T-cell (primary cell): ENCODE results near the gene TMED7. TPM values are rescaled to one million over a fixed set of nuclear protein-coding genes. Genes with fewer than 3 reads are reported as not detected.
"Not testable (repeated sequence)": the region's sequence is repeated elsewhere in the genome, so short reads cannot be mapped to it uniquely, and the experiment has no call there.

ENCODE experiments used
- ATAC-seq, 4 experiments: fragments of 200-7000 bp in 3 of 4; fragments of 150-1000 bp in 1 of 4; cut with Tn5 transposase; replicated peaks in 1 of 4; 1 replicate in 3 of 4; 2 replicates in 1 of 4; pipeline ENCODE4 v1.10.0; 2021; ENCODE audit warnings: moderate library complexity in 3 of 4, mild to moderate bottlenecking in 2 of 4, moderate number of reproducible peaks in 1 of 4
- CTCF ChIA-PET, 2 donors: fragments of 300-600 bp; sonication (Branson Sonifier 250); formaldehyde crosslinking; loops; one replicate each; lab custom pipeline; 2022; ENCODE audit warnings: antibody characterized with exemption in 2 of 2; lab: Charles Lee
- POLR2A ChIA-PET, 2 donors: fragments of 300-600 bp; sonication (Branson Sonifier 250); formaldehyde crosslinking; loops; one replicate each; lab custom pipeline; 2022; ENCODE audit warnings: antibody characterized with exemption in 2 of 2; lab: Charles Lee
- DNase-seq, 35 experiments: peaks; one replicate each; pipeline versions ENCODE4 v3.0.0 to v3.0.0-alpha.2; 2013 to 2023
- H3K27ac ChIP-seq: one replicate; pipeline ENCODE4 v1.5.1; 2013; ENCODE audit warnings: low read length
- H3K27me3 ChIP-seq, 2 experiments: replicated peaks in 1 of 2; 1 replicate in 1 of 2; 2 replicates in 1 of 2; pipeline versions ENCODE4 v1.6.1 to v1.7.0; 2013; ENCODE audit warnings: low read length in 1 of 2, mixed read lengths in 1 of 2; ENCODE audit not compliant: control insufficient read depth in 2 of 2, insufficient read depth in 2 of 2; ENCODE audit errors: extremely low read depth in 1 of 2
- H3K36me3 ChIP-seq, 2 donors: 1 replicate in 1 of 2; 2 replicates in 1 of 2; pipeline versions ENCODE4 v1.6.1 to v1.7.0; 2013; ENCODE audit warnings: low read length in 1 of 2; ENCODE audit not compliant: control insufficient read depth in 2 of 2, insufficient read depth in 1 of 2; ENCODE audit errors: extremely low read depth in 1 of 2
- H3K4me1 ChIP-seq, 2 experiments: 1 replicate in 1 of 2; 2 replicates in 1 of 2; pipeline versions ENCODE4 v1.6.1 to v1.7.0; 2013; ENCODE audit warnings: low read length in 2 of 2, mixed read lengths in 1 of 2; ENCODE audit not compliant: insufficient read depth in 2 of 2, control insufficient read depth in 1 of 2; ENCODE audit errors: extremely low read depth in 1 of 2
- H3K4me3 ChIP-seq, 2 donors: 1 replicate in 1 of 2; 2 replicates in 1 of 2; pipeline versions ENCODE4 v1.5.1 to v1.7.0; 2013; ENCODE audit warnings: mild to moderate bottlenecking in 2 of 2, low read length in 1 of 2, moderate library complexity in 1 of 2; ENCODE audit not compliant: control insufficient read depth in 1 of 2; ENCODE audit errors: extremely low read depth in 1 of 2
- H3K9me3 ChIP-seq: 2 replicates; pipeline ENCODE4 v1.7.0; 2013
- H3K27ac Mint-ChIP-seq, 2 donors: one replicate each; pipeline ENCODE4 v1.8.0; 2020 to 2021; ENCODE audit warnings: mild to moderate bottlenecking in 2 of 2, mixed read lengths in 2 of 2
- H3K27me3 Mint-ChIP-seq, 2 donors: one replicate each; pipeline ENCODE4 v1.8.0; 2021 to 2022; ENCODE audit warnings: mixed read lengths in 2 of 2
- H3K36me3 Mint-ChIP-seq: one replicate; pipeline ENCODE4 v1.8.0; 2021; ENCODE audit warnings: mixed read lengths
- H3K4me1 Mint-ChIP-seq, 3 donors: one replicate each; pipeline ENCODE4 v1.8.0; 2020 to 2022; ENCODE audit warnings: mixed read lengths in 3 of 3, mild to moderate bottlenecking in 1 of 3
- H3K4me3 Mint-ChIP-seq, 3 donors: one replicate each; pipeline ENCODE4 v1.8.0; 2020 to 2022; ENCODE audit warnings: mild to moderate bottlenecking in 3 of 3, mixed read lengths in 3 of 3, moderate library complexity in 3 of 3
- H3K9me3 Mint-ChIP-seq, 3 donors: one replicate each; pipeline ENCODE4 v1.8.0; 2020 to 2022; ENCODE audit warnings: mixed read lengths in 3 of 3
- WGBS: methylation state at CpG from one replicate; pipeline ENCODE4 v1.1.5; 2013; ENCODE audit warnings: missing lambda C conversion rate; ENCODE audit not compliant: insufficient coverage; 5-methylcytosine and 5-hydroxymethylcytosine counted together
- total RNA-seq, 35 experiments: library from RNA in 6 of 35; stranded (reverse) in 6 of 35; fragments of 120-200 nt in 1 of 35; gene quantifications; one replicate each; pipeline versions ENCODE4 v1.2.1 to v1.2.4 and lab custom pipeline; 2013 to 2026

The TMED7 gene
- total RNA-seq, 5 donors from 2014 or later (not counting 1 experiment from before 2014, with no cell fraction given), result 43.2 to 58.0 (median 57.7) TPM

DNA sequence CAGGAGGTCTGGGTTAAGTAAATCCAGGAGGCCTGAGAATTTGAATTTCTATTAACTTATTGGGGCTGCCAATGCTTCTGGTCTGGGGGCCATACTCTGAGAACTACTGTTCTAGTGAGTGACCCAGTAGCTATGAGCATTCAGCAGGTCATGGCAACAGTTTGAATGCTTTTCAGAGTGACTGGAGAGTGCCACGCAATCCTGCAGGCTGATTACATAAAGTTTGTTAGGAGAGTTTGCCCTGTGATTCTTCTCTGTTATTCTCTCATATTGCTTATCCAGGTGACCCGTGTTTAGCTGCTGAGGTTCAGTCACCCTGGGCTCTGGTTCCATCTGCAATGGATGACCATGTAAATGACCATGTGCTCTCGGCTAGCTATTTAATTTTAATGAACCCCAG, 22.2 kb upstream of the TMED7 start:
- CTCF ChIA-PET, result no interaction called here
- ATAC-seq (no peak), DNase-seq (no peak)
- Mint-ChIP-seq H3K27ac (no peak overlapping the region), H3K9me3 (no peaks in the 10 kb centered on the region), H3K4me1 (no peaks in the 10 kb centered on the region), H3K4me3 (no peak overlapping the region), H3K27me3 (peaks cover 21 to 24% of the 10 kb centered on the region in 2 donors), H3K36me3 (no peaks in the 10 kb centered on the region)
- H3K36me3 ChIP-seq, result no peaks in the 10 kb centered on the region
- no peak overlapping the region for H3K4me3 ChIP-seq
- POLR2A ChIA-PET, result no interaction called here
- H3K27ac ChIP-seq, result no peak overlapping the region
- H3K9me3 ChIP-seq, result no peaks in the 10 kb centered on the region
- H3K27me3 ChIP-seq, result no peaks in the 10 kb centered on the region
- no peaks in the 10 kb centered on the region for H3K4me1 ChIP-seq
- WGBS, result 70% methylated on average over 2 of the region's 3 CpGs

DNA sequence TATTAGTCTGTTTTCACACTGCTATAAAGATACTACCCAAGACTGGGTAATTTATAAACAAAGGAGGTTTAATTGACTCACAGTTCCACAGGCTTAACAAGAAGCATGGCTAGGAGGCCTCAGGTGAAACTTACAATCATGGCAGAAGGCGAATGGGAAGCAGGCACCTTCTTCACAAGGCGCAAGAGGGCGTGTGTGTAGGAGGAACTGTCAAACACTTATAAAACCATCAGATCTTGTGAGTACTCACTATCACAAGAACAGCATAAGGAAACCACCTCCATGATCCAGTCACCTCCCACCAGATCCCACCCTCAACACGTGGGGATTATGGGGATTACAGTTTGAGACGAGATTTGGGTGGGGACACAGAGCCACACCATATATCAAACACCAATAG, 19.6 kb upstream of the TMED7 start:
- POLR2A ChIA-PET, H3K9me3 Mint-ChIP-seq: not testable (repeated sequence)
- CTCF ChIA-PET, result interaction anchor here in 1 of 2 donors (1.1 kb wide), 1 partner anchor 38 kb away, joined by 3 read pairs; no protein-coding TSS in a partner anchor

DNA sequence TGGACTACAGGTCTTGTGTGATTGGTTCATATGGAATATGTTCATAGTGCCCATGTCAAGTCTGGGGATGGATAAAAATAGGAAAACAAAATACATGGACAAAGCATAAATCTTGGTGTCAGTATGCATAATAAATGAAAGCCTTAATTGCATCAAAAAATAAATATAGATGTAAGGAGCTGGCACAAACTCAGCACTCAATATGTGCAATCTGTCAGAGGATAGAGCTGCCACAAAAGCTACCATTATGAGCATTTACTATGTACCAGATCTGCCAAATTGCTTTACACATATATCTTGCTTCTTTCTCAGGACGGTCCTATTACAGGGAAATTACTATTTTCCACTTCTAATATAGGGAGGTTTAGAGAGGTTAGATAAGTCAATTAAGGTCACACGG, 18.2 kb upstream of the TMED7 start:
- H3K4me1 Mint-ChIP-seq, result no peaks in the 10 kb centered on the region
- CTCF ChIA-PET, result interaction anchor here in 1 of 2 donors (0.6 kb wide), 1 partner anchor 425 kb away, joined by 3 read pairs; no protein-coding TSS in a partner anchor
- H3K4me3 ChIP-seq, result no peak overlapping the region
- no peaks in the 10 kb centered on the region for H3K4me1 ChIP-seq
- no peak overlapping the region for H3K27ac ChIP-seq
- no peaks in the 10 kb centered on the region for H3K36me3 ChIP-seq
- no peak overlapping the region for H3K27ac Mint-ChIP-seq
- no peaks in the 10 kb centered on the region for H3K36me3 Mint-ChIP-seq
- WGBS, result no CpG with 5 or more reads among the region's 2 CpGs
- no peaks in the 10 kb centered on the region for H3K9me3 Mint-ChIP-seq
- H3K27me3 ChIP-seq, result peaks cover 0 to 2% of the 10 kb centered on the region in 2 experiments
- ATAC-seq, result no peak
- H3K27me3 Mint-ChIP-seq, result peaks cover 23 to 25% of the 10 kb centered on the region in 2 donors
- DNase-seq, result no peak
- POLR2A ChIA-PET, result no interaction called here
- H3K4me3 Mint-ChIP-seq, result no peak overlapping the region
- no peaks in the 10 kb centered on the region for H3K9me3 ChIP-seq

More for the DNA sequence above, 19.6 kb upstream of the TMED7 start:
- not testable (repeated sequence) for DNase-seq, H3K27ac Mint-ChIP-seq, H3K36me3 Mint-ChIP-seq, H3K36me3 ChIP-seq, H3K27ac ChIP-seq, H3K4me3 ChIP-seq, H3K4me1 ChIP-seq, ATAC-seq, H3K9me3 ChIP-seq, H3K4me1 Mint-ChIP-seq, H3K4me3 Mint-ChIP-seq, H3K27me3 ChIP-seq
- no CpG with 5 or more reads among the region's 5 CpGs for WGBS
- H3K27me3 Mint-ChIP-seq, result peaks cover 23 to 28% of the 10 kb centered on the region in 2 donors

- no peaks in the 10 kb centered on the region for H3K9me3 ChIP-seq
- no peaks in the 10 kb centered on the region for H3K4me1 ChIP-seq
- peaks cover 0 to 2% of the 10 kb centered on the region in 2 experiments for H3K27me3 ChIP-seq
- Mint-ChIP-seq H3K36me3 (no peaks in the 10 kb centered on the region), H3K27me3 (peaks cover 23% of the 10 kb centered on the region in 2 donors), H3K4me1 (no peaks in the 10 kb centered on the region), H3K9me3 (no peaks in the 10 kb centered on the region), H3K4me3 (no peak overlapping the region), H3K27ac (no peak overlapping the region)
- no peak overlapping the region for H3K4me3 ChIP-seq
- no peaks in the 10 kb centered on the region for H3K36me3 ChIP-seq
- POLR2A ChIA-PET, result no interaction called here
- WGBS, result no CpG with 5 or more reads among the region's 1 CpG
- DNase-seq, result no peak
- ATAC-seq, result no peak
- CTCF ChIA-PET, result interaction anchor here in 1 of 2 donors (0.6 kb wide), 1 partner anchor 198 kb away, joined by 4 read pairs; no protein-coding TSS in a partner anchor
- H3K27ac ChIP-seq, result no peak overlapping the region
Observed at GRCh38 chr5:115641948-115642347, 16.1 kb upstream of the TMED7 start.

DNA sequence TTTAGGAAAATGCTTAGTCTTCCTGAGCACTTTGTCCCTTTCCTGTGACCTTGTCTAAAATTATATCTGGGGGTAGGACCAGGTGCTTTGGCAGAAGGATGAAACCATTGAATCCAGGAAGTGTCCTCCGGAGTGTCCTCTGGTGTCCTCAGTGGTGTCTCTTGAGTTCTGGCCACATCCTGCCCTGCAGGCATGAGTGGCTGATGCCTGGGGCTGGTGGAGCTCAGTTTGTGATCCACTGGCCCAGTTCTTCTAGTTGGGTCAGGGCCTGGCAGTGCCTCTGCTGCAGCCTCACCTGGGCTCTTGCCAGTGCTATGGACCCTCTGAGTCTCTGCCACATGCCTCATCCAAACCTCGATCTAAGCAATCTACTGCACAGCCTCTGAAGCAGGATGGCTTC, 14.4 kb upstream of the TMED7 start:
- ChIA-PET CTCF (no interaction called here), POLR2A (no interaction called here)
- Histone ChIP-seq H3K27me3 (peaks cover 0 to 2% of the 10 kb centered on the region in 2 experiments), H3K27ac (no peak overlapping the region), H3K36me3 (no peaks in the 10 kb centered on the region), H3K4me3 (no peak overlapping the region), H3K4me1 (no peaks in the 10 kb centered on the region), H3K9me3 (no peaks in the 10 kb centered on the region)
- Mint-ChIP-seq H3K4me1 (no peaks in the 10 kb centered on the region), H3K4me3 (no peak overlapping the region), H3K27ac (no peak overlapping the region), H3K9me3 (no peaks in the 10 kb centered on the region), H3K36me3 (no peaks in the 10 kb centered on the region), H3K27me3 (peaks cover 16 to 17% of the 10 kb centered on the region in 2 donors)
- DNase-seq (no peak), ATAC-seq (no peak)
- WGBS, result 80% methylated on average over 2 of the region's 2 CpGs

DNA sequence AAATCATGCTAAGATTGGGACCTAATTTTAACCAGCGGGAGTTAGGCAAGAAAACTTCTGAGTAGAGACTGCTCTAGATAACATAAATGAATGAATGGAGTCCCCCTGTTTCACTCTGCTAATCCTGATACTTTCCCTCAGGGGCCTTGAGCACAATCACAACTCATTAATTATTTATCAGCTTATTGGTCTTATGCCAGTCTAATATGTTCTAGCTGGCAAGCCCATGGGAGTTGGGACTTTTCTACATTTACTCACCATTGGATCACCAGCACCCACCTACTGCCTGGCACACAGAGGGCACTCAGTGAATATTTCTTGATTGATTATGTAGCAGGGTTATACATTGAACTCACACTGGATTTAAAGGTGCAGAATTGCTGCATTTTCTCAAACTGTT, 13.5 kb upstream of the TMED7 start:
- Mint-ChIP-seq H3K4me1 (peaks cover 0 to 4% (median 3%) of the 10 kb centered on the region in 3 donors), H3K4me3 (no peak overlapping the region), H3K27me3 (peaks cover 8 to 14% of the 10 kb centered on the region in 2 donors), H3K36me3 (no peaks in the 10 kb centered on the region), H3K27ac (no peak overlapping the region), H3K9me3 (no peaks in the 10 kb centered on the region)
- H3K27me3 ChIP-seq, result peaks cover 0 to 2% of the 10 kb centered on the region in 2 experiments
- peaks cover 0 to 3% of the 10 kb centered on the region in 2 experiments for H3K4me1 ChIP-seq
- no CpG with 5 or more reads among the region's 1 CpG for WGBS
- ChIA-PET POLR2A (interaction anchor here (0.6 to 0.7 kb wide), 2 partner anchors 9 to 95 kb away, joined by 3 to 7 read pairs; partner anchors contain the start of gene FEM1C (in 1 of the 2)), CTCF (no interaction called here)
- ATAC-seq (no peak), DNase-seq (no peak)
- no peak overlapping the region for H3K4me3 ChIP-seq
- H3K9me3 ChIP-seq, result no peaks in the 10 kb centered on the region
- no peaks in the 10 kb centered on the region for H3K36me3 ChIP-seq
- no peak overlapping the region for H3K27ac ChIP-seq
